Lower leg skin (tissue), 3 donors: ENCODE data around the gene EEF1B2.

Experiments
- CTCF ChIP-seq, 3 donors: fragments of 450-650 bp; IDR thresholded peaks; one replicate each; pipeline ENCODE4 v1.5.1; 2016; ENCODE audit warnings: antibody characterized with exemption in 3 of 3, mild to moderate bottlenecking in 3 of 3, moderate library complexity in 2 of 3
- POLR2A ChIP-seq, 2 donors: fragments of 450-650 bp; IDR thresholded peaks; one replicate each; pipeline ENCODE4 v1.6.1; 2016 to 2017; ENCODE audit warnings: antibody characterized with exemption in 2 of 2, mild to moderate bottlenecking in 1 of 2, moderate library complexity in 1 of 2

- TF ChIP-seq CTCF (IDR thresholded peaks at IDR 0.05) (no peak), POLR2A (IDR thresholded peaks at IDR 0.05) (no peak)
These were observed 14.0 kb upstream of the EEF1B2 start for GRCh38 chr2:206145665-206146064.
